ENCODE data around the gene ARHGAP19.

The ARHGAP19 gene

DNA sequence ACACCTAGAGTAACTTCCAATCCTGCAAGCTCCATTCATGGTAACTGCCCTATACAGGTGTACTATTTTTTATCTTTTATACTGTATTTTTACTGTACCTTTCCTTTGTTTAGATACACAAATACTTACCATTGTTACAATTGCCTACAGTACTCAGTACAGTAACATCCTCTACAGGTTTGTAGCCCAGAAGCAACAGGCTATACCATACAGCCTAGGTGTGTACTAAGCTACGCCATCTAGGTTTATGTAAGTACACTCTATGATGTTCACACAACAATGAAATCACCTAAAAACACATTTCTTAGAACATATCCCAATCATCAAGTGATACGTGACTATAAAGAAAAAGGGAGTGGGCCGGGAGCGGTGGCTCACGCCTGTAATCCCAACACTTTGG lies 53.6 kb downstream of the ARHGAP19 start:
- H3K9me3 ChIP-seq (ENCODE audit: insufficient read depth, low read length): no peaks in the 10 kb centered on the region
- H3K4me3 ChIP-seq (ENCODE audit: insufficient read length, low read depth): no peak overlapping the region
- H3K27me3 ChIP-seq (ENCODE audit: insufficient read depth, insufficient read length): no peaks in the 10 kb centered on the region
- no peak for DNase-seq (ENCODE audit: low read depth, low spot score)
- TF ChIP-seq SUZ12 (IDR thresholded peaks at IDR 0.05; ENCODE audit: extremely low read depth, insufficient read depth, insufficient read length): no peak
- TF ChIP-seq ZNF274 (IDR thresholded peaks at IDR 0.05; ENCODE audit: low read depth, low read length): no peak
- no peak for TF ChIP-seq YY1 (IDR thresholded peaks at IDR 0.05; ENCODE audit: insufficient read depth, insufficient read length)
- no peak overlapping the region for H3K9ac ChIP-seq (ENCODE audit: insufficient read length, low read depth)
- no peaks in the 10 kb centered on the region for H3K4me1 ChIP-seq (ENCODE audit: insufficient read depth, insufficient read length)
- H3K36me3 ChIP-seq (ENCODE audit: insufficient read depth, insufficient read length, low read length): peaks cover 6% of the 10 kb centered on the region

DNA sequence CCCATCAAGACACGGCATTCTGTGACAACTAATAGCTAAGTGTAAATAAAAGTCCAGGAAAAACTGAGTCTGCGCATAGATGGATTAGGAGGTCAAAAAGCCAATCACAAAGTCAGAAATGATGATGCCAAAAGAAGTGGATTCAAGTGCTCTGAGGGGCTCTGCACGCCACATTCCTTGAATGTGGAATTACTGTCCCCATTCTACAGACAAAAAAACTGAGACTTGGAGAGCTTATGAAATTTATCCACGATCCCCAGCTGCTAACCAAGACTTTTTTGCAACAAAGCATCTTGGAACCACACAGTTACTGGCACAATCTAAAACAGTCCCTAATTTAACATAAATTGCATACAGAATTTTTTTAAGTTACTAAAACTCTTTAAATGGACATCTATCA lies 57.1 kb downstream of the ARHGAP19 start:
- Histone ChIP-seq H3K4me1 (ENCODE audit: insufficient read depth, insufficient read length) (no peaks in the 10 kb centered on the region), H3K9me3 (ENCODE audit: insufficient read depth, low read length) (no peaks in the 10 kb centered on the region), H3K36me3 (ENCODE audit: insufficient read depth, insufficient read length, low read length) (peaks cover 5% of the 10 kb centered on the region), H3K27me3 (ENCODE audit: insufficient read depth, insufficient read length) (no peaks in the 10 kb centered on the region), H3K4me3 (ENCODE audit: insufficient read length, low read depth) (no peak overlapping the region), H3K9ac (ENCODE audit: insufficient read length, low read depth) (no peak overlapping the region)
- no peak for DNase-seq (ENCODE audit: low read depth, low spot score)
- TF ChIP-seq ZNF274 (IDR thresholded peaks at IDR 0.05; ENCODE audit: low read depth, low read length): no peak
- TF ChIP-seq YY1 (IDR thresholded peaks at IDR 0.05; ENCODE audit: insufficient read depth, insufficient read length): no peak
- no peak for TF ChIP-seq SUZ12 (IDR thresholded peaks at IDR 0.05; ENCODE audit: extremely low read depth, insufficient read depth, insufficient read length)

DNA sequence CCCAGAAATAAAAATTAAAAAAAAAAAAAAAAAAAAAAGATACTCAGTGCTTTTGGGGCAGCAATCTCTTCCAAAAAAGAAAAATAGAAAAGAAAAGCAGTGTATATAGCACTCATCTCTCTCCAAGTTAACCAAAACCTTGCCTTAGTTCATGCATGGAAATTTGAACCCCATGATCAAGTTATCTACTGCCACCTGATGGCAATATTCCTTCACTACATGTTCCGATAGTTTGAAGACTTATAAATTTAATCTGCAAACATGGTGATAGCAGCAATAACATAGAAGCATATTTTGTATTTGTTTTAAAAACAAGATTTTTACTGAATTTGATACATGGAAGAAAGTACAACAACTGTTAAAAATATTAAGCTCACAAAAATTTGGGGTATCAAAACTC lies 58.0 kb downstream of the ARHGAP19 start:
- Histone ChIP-seq H3K9ac (ENCODE audit: insufficient read length, low read depth) (no peak overlapping the region), H3K27me3 (ENCODE audit: insufficient read depth, insufficient read length) (no peaks in the 10 kb centered on the region), H3K9me3 (ENCODE audit: insufficient read depth, low read length) (no peaks in the 10 kb centered on the region), H3K4me1 (ENCODE audit: insufficient read depth, insufficient read length) (no peaks in the 10 kb centered on the region), H3K4me3 (ENCODE audit: insufficient read length, low read depth) (no peak overlapping the region), H3K36me3 (ENCODE audit: insufficient read depth, insufficient read length, low read length) (peaks cover 5% of the 10 kb centered on the region)
- TF ChIP-seq YY1 (IDR thresholded peaks at IDR 0.05; ENCODE audit: insufficient read depth, insufficient read length) (no peak), ZNF274 (IDR thresholded peaks at IDR 0.05; ENCODE audit: low read depth, low read length) (no peak), SUZ12 (IDR thresholded peaks at IDR 0.05; ENCODE audit: extremely low read depth, insufficient read depth, insufficient read length) (no peak)
- DNase-seq (ENCODE audit: low read depth, low spot score): no peak

DNA sequence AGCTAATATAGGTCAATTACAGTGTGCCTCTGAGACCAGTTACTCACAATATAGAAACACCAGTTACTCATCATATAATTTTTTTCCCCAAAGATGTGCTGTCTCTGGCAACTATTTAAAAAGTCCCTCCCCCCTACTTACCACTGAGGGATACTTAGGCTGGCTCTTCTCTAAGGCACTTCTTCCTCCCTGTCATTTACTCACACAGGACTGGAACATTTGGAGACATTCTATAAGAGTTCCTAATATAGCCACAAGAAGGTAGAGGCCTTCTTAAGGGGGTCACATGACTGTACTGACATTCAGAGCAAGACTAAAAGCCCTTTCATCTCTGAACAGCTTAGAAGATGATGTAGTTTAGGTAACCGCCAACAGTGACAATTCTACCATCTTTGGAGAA lies 62.3 kb downstream of the ARHGAP19 start:
- H3K9ac ChIP-seq (ENCODE audit: insufficient read length, low read depth): no peak overlapping the region
- TF ChIP-seq ZNF274 (IDR thresholded peaks at IDR 0.05; ENCODE audit: low read depth, low read length) (no peak), YY1 (IDR thresholded peaks at IDR 0.05; ENCODE audit: insufficient read depth, insufficient read length) (no peak), SUZ12 (IDR thresholded peaks at IDR 0.05; ENCODE audit: extremely low read depth, insufficient read depth, insufficient read length) (no peak)
- H3K27me3 ChIP-seq (ENCODE audit: insufficient read depth, insufficient read length): no peaks in the 10 kb centered on the region
- no peaks in the 10 kb centered on the region for H3K4me1 ChIP-seq (ENCODE audit: insufficient read depth, insufficient read length)
- peaks cover 20% of the 10 kb centered on the region for H3K36me3 ChIP-seq (ENCODE audit: insufficient read depth, insufficient read length, low read length)
- H3K4me3 ChIP-seq (ENCODE audit: insufficient read length, low read depth): no peak overlapping the region
- no peak for DNase-seq (ENCODE audit: low read depth, low spot score)
- no peaks in the 10 kb centered on the region for H3K9me3 ChIP-seq (ENCODE audit: insufficient read depth, low read length)

DNA sequence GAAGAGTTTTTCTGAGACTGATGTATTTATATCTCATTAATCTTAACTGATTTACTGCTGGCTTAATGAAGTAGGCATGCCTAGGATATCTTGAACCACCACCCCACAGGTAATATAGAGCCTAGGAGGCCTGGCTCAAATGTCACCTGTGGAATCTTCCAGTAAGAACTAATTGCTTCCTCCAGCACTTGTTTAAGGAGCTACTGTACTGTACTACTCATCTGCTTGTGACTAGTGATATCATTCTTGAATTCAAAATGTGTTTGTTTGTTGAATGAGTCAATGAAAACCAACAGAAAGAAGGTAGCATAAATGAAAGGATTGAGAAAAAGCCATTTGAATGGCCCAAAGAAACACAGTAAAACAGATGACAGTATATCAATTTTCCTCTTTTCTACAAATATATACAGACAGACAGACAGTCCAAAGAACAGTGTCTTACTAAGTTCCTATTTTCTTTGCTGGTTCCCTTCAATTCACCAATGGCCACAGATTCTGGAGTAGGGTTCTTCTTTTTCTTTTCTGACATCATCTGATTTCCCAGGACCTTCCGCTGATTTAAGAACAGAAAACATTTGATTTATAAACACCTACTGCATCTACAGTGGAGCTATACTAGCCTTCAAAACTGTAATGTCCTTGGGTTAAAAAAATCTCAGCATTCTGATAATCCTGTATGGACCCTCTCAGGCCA lies 63.0 kb downstream of the ARHGAP19 start:
- TF ChIP-seq YY1 (IDR thresholded peaks at IDR 0.05; ENCODE audit: insufficient read depth, insufficient read length) (no peak), ZNF274 (IDR thresholded peaks at IDR 0.05; ENCODE audit: low read depth, low read length) (no peak), SUZ12 (IDR thresholded peaks at IDR 0.05; ENCODE audit: extremely low read depth, insufficient read depth, insufficient read length) (no peak)
- no peaks in the 10 kb centered on the region for H3K9me3 ChIP-seq (ENCODE audit: insufficient read depth, low read length)
- H3K27me3 ChIP-seq (ENCODE audit: insufficient read depth, insufficient read length): no peaks in the 10 kb centered on the region
- H3K36me3 ChIP-seq (ENCODE audit: insufficient read depth, insufficient read length, low read length): peaks cover 27% of the 10 kb centered on the region
- H3K4me1 ChIP-seq (ENCODE audit: insufficient read depth, insufficient read length): no peaks in the 10 kb centered on the region
- H3K4me3 ChIP-seq (ENCODE audit: insufficient read length, low read depth): no peak overlapping the region
- DNase-seq (ENCODE audit: low read depth, low spot score): no peak
- no peak overlapping the region for H3K9ac ChIP-seq (ENCODE audit: insufficient read length, low read depth)

DNA sequence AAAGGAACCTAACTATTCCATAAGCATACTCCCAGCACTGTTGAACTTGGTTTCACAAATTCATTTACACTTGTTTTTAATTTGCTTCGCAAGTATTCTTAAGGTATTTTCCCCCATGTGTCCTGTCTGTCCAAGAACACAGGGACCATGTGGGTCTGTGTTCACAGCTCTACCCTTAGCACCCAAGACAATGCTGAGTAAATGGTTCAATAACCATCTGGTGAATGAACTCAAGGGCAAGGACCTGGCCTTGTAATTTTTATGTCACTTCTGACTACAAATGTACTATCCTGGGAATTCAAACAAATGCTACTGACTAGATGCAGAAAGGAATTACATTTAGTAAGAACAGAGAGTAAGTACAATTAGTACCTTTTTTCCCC lies 63.7 kb downstream of the ARHGAP19 start:
- H3K9me3 ChIP-seq (ENCODE audit: insufficient read depth, low read length): no peaks in the 10 kb centered on the region
- no peaks in the 10 kb centered on the region for H3K4me1 ChIP-seq (ENCODE audit: insufficient read depth, insufficient read length)
- TF ChIP-seq YY1 (IDR thresholded peaks at IDR 0.05; ENCODE audit: insufficient read depth, insufficient read length): no peak
- TF ChIP-seq ZNF274 (IDR thresholded peaks at IDR 0.05; ENCODE audit: low read depth, low read length): no peak
- no peak for TF ChIP-seq SUZ12 (IDR thresholded peaks at IDR 0.05; ENCODE audit: extremely low read depth, insufficient read depth, insufficient read length)
- peaks cover 28% of the 10 kb centered on the region for H3K36me3 ChIP-seq (ENCODE audit: insufficient read depth, insufficient read length, low read length)
- H3K27me3 ChIP-seq (ENCODE audit: insufficient read depth, insufficient read length): no peaks in the 10 kb centered on the region
- no peak for DNase-seq (ENCODE audit: low read depth, low spot score)
- no peak overlapping the region for H3K4me3 ChIP-seq (ENCODE audit: insufficient read length, low read depth)
- no peak overlapping the region for H3K9ac ChIP-seq (ENCODE audit: insufficient read length, low read depth)

DNA sequence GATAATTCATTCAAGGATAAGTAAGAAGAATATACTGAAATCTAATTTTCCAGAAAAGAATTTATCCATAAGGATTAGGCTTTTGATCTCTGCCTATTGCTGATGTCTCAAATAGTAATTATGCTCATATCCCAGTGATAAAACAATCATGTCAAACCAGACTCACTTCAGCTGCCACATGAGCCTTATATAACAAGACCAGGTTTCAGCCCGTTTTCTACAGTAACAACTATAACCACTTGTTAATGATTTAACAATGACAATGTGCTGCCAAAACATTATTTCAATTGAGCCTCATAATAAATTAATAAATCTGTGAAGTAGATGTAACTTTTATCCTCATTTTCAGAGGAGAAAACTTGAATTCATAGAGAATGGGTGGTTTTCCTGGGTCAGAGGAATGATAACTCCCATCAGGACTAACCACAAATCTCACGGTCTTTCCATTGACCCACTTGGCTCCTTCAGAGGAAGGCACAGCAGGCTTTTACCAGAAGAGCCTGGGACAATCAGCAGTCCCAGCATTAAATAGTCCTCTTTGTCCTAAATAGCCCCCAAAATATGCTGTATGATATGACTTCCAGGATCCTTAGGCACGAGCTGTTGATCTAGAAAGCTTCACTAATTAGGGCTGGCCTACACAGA lies 64.2 kb downstream of the ARHGAP19 start:
- peaks cover 31% of the 10 kb centered on the region for H3K36me3 ChIP-seq (ENCODE audit: insufficient read depth, insufficient read length, low read length)
- TF ChIP-seq ZNF274 (IDR thresholded peaks at IDR 0.05; ENCODE audit: low read depth, low read length) (no peak), YY1 (IDR thresholded peaks at IDR 0.05; ENCODE audit: insufficient read depth, insufficient read length) (no peak), SUZ12 (IDR thresholded peaks at IDR 0.05; ENCODE audit: extremely low read depth, insufficient read depth, insufficient read length) (no peak)

More for the DNA sequence above, 64.2 kb downstream of the ARHGAP19 start:
- Histone ChIP-seq H3K27me3 (ENCODE audit: insufficient read depth, insufficient read length) (no peaks in the 10 kb centered on the region), H3K4me3 (ENCODE audit: insufficient read length, low read depth) (no peak overlapping the region), H3K9me3 (ENCODE audit: insufficient read depth, low read length) (no peaks in the 10 kb centered on the region), H3K9ac (ENCODE audit: insufficient read length, low read depth) (no peak overlapping the region), H3K4me1 (ENCODE audit: insufficient read depth, insufficient read length) (no peaks in the 10 kb centered on the region)
- no peak for DNase-seq (ENCODE audit: low read depth, low spot score)

Measured in NT2/D1 (cell line).